Suprapubic skin (tissue), 4 donors: ENCODE results near the gene INF2. TPM values are rescaled to one million over a fixed set of nuclear protein-coding genes. Genes with fewer than 3 reads are reported as not detected.
"Not testable (repeated sequence)": the region's sequence is repeated elsewhere in the genome, so short reads cannot be mapped to it uniquely, and the experiment has no call there.

Experiments used
- DNase-seq, 2 donors: peaks; one replicate each; pipeline ENCODE4 v3.0.0-alpha.2; 2019; ENCODE audit warnings: low spot score in 2 of 2
- H3K27ac ChIP-seq: fragments of 200-600 bp; sonication (generic); one replicate; pipeline ENCODE4 v1.5.1; 2019
- H3K27me3 ChIP-seq: fragments of 200-600 bp; sonication (generic); one replicate; pipeline ENCODE4 v1.5.1; 2019
- H3K36me3 ChIP-seq: fragments of 200-600 bp; sonication (generic); one replicate; pipeline ENCODE4 v1.5.1; 2019
- H3K4me1 ChIP-seq: fragments of 200-600 bp; sonication (generic); one replicate; pipeline ENCODE4 v1.5.1; 2019
- H3K4me3 ChIP-seq: fragments of 200-600 bp; sonication (generic); one replicate; pipeline ENCODE4 v1.5.1; 2019; ENCODE audit warnings: mild to moderate bottlenecking
- H3K9me3 ChIP-seq: fragments of 200-600 bp; sonication (generic); one replicate; pipeline ENCODE4 v1.5.1; 2019
- EP300 ChIP-seq: sonication (generic); formaldehyde crosslinking; IDR thresholded peaks from one replicate; pipeline ENCODE4 v1.6.1; 2017; ENCODE audit warnings: antibody characterized with exemption
- POLR2A ChIP-seq, 2 donors: fragments of 450-650 bp; IDR thresholded peaks; one replicate each; pipeline ENCODE4 v1.6.1; 2017; ENCODE audit warnings: antibody characterized with exemption in 2 of 2, mild to moderate bottlenecking in 2 of 2, moderate library complexity in 2 of 2
- POLR2AphosphoS5 ChIP-seq, 3 donors: sonication (generic); formaldehyde crosslinking; IDR thresholded peaks; one replicate each; pipeline ENCODE4 v1.6.1; 2017; ENCODE audit warnings: antibody characterized with exemption in 3 of 3
- WGBS: methylation state at CpG from one replicate; pipeline ENCODE4 v1.1.5; 2018; 5-methylcytosine and 5-hydroxymethylcytosine counted together
- total RNA-seq, 4 donors: library from RNA; depleted of rRNA; stranded (reverse); fragments of >200 nt; gene quantifications; one replicate each; pipeline ENCODE4 v1.1.0, GENCODE V29; 2016
- TF ChIP-seq, protein P1 (sequence below), 2 donors: fragments of 200-600 bp in 1 of 2; fragments of 450-650 bp in 1 of 2; sonication (generic) in 1 of 2; IDR thresholded peaks; one replicate each; pipeline ENCODE4 v1.5.1; 2016 to 2019; ENCODE audit warnings: antibody characterized with exemption in 2 of 2, mild to moderate bottlenecking in 1 of 2, moderate library complexity in 1 of 2

The INF2 gene
- total RNA-seq, 4 donors from 2014 or later = 52.1 to 126 (median 81.8) TPM

DNA sequence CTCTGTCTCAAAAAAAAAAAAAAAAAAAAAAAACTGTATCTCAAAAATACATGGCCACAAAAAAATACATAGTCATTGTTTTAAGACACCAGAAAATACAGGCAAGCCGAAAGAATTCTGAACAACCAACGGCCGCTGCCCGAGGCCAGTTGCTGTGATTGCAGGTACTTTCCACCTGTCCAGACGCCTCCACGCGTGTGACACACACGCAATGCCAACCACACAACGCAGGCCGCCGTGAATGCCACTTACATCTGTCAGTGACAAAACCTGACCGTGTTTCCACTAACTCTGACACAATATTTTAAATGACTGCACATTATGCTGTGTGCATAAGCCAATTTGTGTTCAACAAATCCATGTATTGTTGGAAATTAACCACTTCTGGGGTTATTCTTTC is 22.4 kb upstream of the INF2 start:
- peaks cover 12% of the 10 kb centered on the region for H3K4me1 ChIP-seq
- H3K27me3 ChIP-seq = no peaks in the 10 kb centered on the region
- no peak for DNase-seq
- no peaks in the 10 kb centered on the region for H3K36me3 ChIP-seq
- H3K4me3 ChIP-seq = no peak overlapping the region
- TF ChIP-seq POLR2A (IDR thresholded peaks at IDR 0.05) = no peak
- TF ChIP-seq POLR2AphosphoS5 (IDR thresholded peaks at IDR 0.05) = no peak
- TF ChIP-seq, protein P1, sequence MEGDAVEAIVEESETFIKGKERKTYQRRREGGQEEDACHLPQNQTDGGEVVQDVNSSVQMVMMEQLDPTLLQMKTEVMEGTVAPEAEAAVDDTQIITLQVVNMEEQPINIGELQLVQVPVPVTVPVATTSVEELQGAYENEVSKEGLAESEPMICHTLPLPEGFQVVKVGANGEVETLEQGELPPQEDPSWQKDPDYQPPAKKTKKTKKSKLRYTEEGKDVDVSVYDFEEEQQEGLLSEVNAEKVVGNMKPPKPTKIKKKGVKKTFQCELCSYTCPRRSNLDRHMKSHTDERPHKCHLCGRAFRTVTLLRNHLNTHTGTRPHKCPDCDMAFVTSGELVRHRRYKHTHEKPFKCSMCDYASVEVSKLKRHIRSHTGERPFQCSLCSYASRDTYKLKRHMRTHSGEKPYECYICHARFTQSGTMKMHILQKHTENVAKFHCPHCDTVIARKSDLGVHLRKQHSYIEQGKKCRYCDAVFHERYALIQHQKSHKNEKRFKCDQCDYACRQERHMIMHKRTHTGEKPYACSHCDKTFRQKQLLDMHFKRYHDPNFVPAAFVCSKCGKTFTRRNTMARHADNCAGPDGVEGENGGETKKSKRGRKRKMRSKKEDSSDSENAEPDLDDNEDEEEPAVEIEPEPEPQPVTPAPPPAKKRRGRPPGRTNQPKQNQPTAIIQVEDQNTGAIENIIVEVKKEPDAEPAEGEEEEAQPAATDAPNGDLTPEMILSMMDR (IDR thresholded peaks at IDR 0.05) = no peak
- TF ChIP-seq EP300 = no peak
- WGBS = 75% methylated on average over 12 of the region's 12 CpGs
- no peaks in the 10 kb centered on the region for H3K9me3 ChIP-seq
- H3K27ac ChIP-seq = no peak overlapping the region

DNA sequence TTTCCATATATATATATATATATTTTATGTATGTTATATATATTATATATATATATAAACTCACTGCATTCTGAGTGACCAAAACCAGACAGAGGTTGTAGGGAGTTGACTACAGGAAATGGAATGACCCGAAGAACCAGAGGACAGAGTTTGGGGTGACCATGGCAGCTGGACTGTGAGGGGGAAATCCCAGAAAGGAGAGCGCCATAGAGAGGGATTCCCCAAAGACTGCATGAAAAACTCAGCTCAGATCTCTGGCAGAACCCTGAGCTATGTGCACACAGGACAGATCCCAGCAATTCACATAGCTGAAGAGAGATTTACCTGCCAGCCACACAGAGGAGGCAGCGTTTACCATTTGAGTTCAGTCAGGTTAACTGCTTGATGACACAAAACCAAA is 19.7 kb upstream of the INF2 start:
- no peak for DNase-seq
- Histone ChIP-seq H3K36me3 (no peaks in the 10 kb centered on the region), H3K4me1 (peaks cover 12% of the 10 kb centered on the region), H3K27ac (no peak overlapping the region), H3K9me3 (no peaks in the 10 kb centered on the region), H3K4me3 (no peak overlapping the region), H3K27me3 (no peaks in the 10 kb centered on the region)
- no peak for TF ChIP-seq POLR2AphosphoS5 (IDR thresholded peaks at IDR 0.05)
- no peak for TF ChIP-seq POLR2A (IDR thresholded peaks at IDR 0.05)
- TF ChIP-seq, protein P1 (IDR thresholded peaks at IDR 0.05) = no peak
- no peak for TF ChIP-seq EP300
- WGBS = 66% methylated on average over 3 of the region's 3 CpGs

DNA sequence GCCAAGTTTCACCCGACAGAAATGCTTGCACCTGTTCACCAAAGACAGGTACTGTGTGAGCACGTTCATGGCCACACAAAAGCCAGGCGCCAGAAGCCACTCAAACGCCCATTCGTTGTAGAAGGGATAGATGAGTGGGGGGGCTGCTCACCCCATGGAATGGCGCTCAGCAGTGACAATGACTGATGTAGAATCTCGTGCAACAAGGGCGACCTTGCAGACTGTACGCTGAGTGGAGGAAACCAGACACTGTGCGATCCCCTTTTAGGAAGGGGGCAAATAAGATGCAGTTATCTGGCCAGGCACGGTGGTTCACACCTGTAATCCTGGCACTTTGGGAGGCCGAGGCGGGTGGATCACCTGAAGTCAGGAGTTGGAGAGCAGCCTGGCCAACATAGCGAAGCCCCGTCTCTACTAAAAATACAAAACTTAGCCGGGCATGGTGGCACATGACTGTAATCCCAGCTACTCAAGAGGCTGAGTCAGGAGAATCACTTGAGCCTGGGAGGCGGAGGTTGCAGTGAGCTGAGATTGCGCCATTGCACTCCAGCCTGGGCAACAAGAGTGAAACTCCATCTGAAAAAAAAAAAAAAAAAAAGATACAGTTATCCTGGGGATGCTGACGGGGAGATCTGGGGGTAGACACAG is 18.0 kb upstream of the INF2 start:
- not testable (repeated sequence) for H3K4me3 ChIP-seq, H3K27ac ChIP-seq, H3K4me1 ChIP-seq, H3K9me3 ChIP-seq, H3K27me3 ChIP-seq, DNase-seq, H3K36me3 ChIP-seq
- WGBS = 89% methylated on average over 16 of the region's 19 CpGs

DNA sequence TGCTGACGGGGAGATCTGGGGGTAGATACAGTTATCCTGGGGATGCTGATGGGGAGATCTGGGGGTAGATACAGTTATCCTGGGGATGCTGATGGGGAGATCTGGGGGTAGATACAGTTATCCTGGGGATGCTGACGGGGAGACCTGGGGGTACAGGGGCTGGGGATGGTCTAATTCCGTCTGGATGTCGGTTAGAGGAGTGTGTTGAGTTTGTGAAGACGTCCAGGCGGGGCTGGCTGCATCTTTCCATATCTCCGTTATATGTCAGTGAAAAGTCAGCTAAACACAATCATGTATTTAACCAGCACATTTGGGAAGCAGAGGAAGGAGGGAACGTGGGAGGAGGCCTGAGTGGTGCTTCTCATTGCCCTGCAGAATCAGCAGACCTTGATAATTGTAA is 17.3 kb upstream of the INF2 start:
- H3K36me3 ChIP-seq, H3K4me1 ChIP-seq, H3K4me3 ChIP-seq, DNase-seq, H3K27me3 ChIP-seq, H3K9me3 ChIP-seq, H3K27ac ChIP-seq: not testable (repeated sequence)
- whole genome bisulfite sequencing = 82% methylated on average over 7 of the region's 8 CpGs

DNA sequence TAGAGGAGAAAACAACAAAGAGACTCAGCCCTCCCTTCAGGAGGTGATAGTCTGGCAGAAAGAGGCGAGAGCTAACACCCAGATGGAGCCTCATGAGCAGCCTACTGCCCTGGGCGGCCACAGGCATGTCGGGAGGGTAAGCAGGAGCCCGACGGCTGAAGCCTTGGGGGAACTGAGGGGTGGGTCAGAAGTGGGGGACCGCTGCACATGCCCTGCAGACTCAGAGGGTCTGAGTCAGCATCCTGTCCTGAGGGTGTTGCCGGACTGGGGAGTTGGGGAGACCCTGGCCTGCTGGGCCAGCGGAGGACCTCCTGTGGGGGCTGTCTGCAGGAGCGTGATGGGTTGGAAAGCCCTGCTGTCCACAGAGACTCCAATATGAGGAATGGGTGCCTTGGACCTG is 15.9 kb upstream of the INF2 start:
- Histone ChIP-seq H3K36me3 (no peaks in the 10 kb centered on the region), H3K4me3 (no peak overlapping the region), H3K9me3 (no peaks in the 10 kb centered on the region), H3K4me1 (peaks cover 18% of the 10 kb centered on the region), H3K27me3 (no peaks in the 10 kb centered on the region), H3K27ac (no peak overlapping the region)
- TF ChIP-seq POLR2A (IDR thresholded peaks at IDR 0.05) (no peak), EP300 (no peak), POLR2AphosphoS5 (IDR thresholded peaks at IDR 0.05) (no peak)
- TF ChIP-seq, protein P1 (IDR thresholded peaks at IDR 0.05) = no peak
- WGBS = 75% methylated on average over 7 of the region's 9 CpGs
- DNase-seq = no peak

DNA sequence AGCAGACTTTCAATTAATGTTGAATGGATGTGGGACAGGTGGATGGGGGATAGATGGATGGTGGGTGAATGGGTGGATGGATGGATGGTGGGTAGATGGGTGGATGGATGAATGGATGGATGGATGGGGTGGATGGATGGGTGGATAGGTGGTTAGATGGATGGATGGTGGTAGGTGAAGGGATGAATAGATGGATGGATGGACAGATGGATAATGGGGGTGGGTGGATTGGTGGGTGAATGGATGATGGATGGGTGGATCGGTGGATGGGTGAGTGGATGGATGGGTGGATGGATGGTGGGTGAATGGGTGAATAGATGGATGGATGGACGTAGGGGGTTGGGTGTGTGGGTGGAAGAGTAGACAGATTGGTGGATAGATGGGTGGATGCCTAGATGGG is 14.0 kb upstream of the INF2 start:
- no peaks in the 10 kb centered on the region for H3K27me3 ChIP-seq
- no peak overlapping the region for H3K4me3 ChIP-seq
- H3K27ac ChIP-seq = no peak overlapping the region
- no peaks in the 10 kb centered on the region for H3K9me3 ChIP-seq
- 89% methylated on average over 2 of the region's 2 CpGs for WGBS
- peaks cover 38% of the 10 kb centered on the region for H3K4me1 ChIP-seq
- DNase-seq = no peak
- H3K36me3 ChIP-seq = no peaks in the 10 kb centered on the region
- TF ChIP-seq POLR2A (IDR thresholded peaks at IDR 0.05) (no peak), POLR2AphosphoS5 (IDR thresholded peaks at IDR 0.05) (no peak), EP300 (no peak)
- TF ChIP-seq, protein P1 (IDR thresholded peaks at IDR 0.05) = no peak
